Measurements from ENCODE around the gene PRKG1.

Gene PRKG1

GRCh38 chr10:51416494-51416893, 342.2 kb downstream of the PRKG1 start:
- no peaks in the 10 kb centered on the region for H3K4me1 ChIP-seq (ENCODE audit: low read length)
- no peaks in the 10 kb centered on the region for H3K36me3 ChIP-seq (replicated peaks; ENCODE audit: low read depth, low read length)
- no peaks in the 10 kb centered on the region for H3K9me3 ChIP-seq (ENCODE audit: insufficient read depth, low read length)
- H4K20me1 ChIP-seq (ENCODE audit: insufficient read depth, low read length) = no peaks in the 10 kb centered on the region
- TF ChIP-seq EZH2phosphoT487 (IDR thresholded peaks at IDR 0.05; ENCODE audit: low read depth) = no peak
- no peaks in the 10 kb centered on the region for H3K27me3 ChIP-seq (ENCODE audit: low read depth, low read length)
- H2AFZ ChIP-seq (ENCODE audit: low read depth, low read length) = no peak overlapping the region
- H3K79me2 ChIP-seq (ENCODE audit: low read length) = no peaks in the 10 kb centered on the region
- no peak overlapping the region for H3K9ac ChIP-seq (ENCODE audit: low read length)
- H3K27ac ChIP-seq (ENCODE audit: low read length) = no peak overlapping the region
- no peak overlapping the region for H3K4me2 ChIP-seq (ENCODE audit: low read length)
- H3K4me3 ChIP-seq (ENCODE audit: low read length) = no peak overlapping the region

- Histone ChIP-seq H3K36me3 (replicated peaks; ENCODE audit: low read depth, low read length) (no peaks in the 10 kb centered on the region), H3K9ac (ENCODE audit: low read length) (no peak overlapping the region), H2AFZ (ENCODE audit: low read depth, low read length) (no peak overlapping the region), H3K27ac (ENCODE audit: low read length) (no peak overlapping the region), H3K4me3 (ENCODE audit: low read length) (no peak overlapping the region), H3K4me2 (ENCODE audit: low read length) (no peak overlapping the region), H3K27me3 (ENCODE audit: low read depth, low read length) (no peaks in the 10 kb centered on the region), H3K9me3 (ENCODE audit: insufficient read depth, low read length) (no peaks in the 10 kb centered on the region), H3K79me2 (ENCODE audit: low read length) (no peaks in the 10 kb centered on the region), H4K20me1 (ENCODE audit: insufficient read depth, low read length) (no peaks in the 10 kb centered on the region), H3K4me1 (ENCODE audit: low read length) (no peaks in the 10 kb centered on the region)
- no peak for TF ChIP-seq EZH2phosphoT487 (IDR thresholded peaks at IDR 0.05; ENCODE audit: low read depth)
- TF ChIP-seq CTCF (IDR thresholded peaks at IDR 0.05; ENCODE audit: low read depth, low read length) = no peak
These were observed 345.2 kb downstream of the PRKG1 start for GRCh38 chr10:51419196-51420093.

GRCh38 chr10:51421853-51422252, 347.6 kb downstream of the PRKG1 start:
- H3K9ac ChIP-seq (ENCODE audit: low read length) = no peak overlapping the region
- no peaks in the 10 kb centered on the region for H3K9me3 ChIP-seq (ENCODE audit: insufficient read depth, low read length)
- H3K79me2 ChIP-seq (ENCODE audit: low read length) = no peaks in the 10 kb centered on the region
- no peaks in the 10 kb centered on the region for H3K27me3 ChIP-seq (ENCODE audit: low read depth, low read length)
- peak overlapping the region; percentile 95; the same call in 1 of the 2 replicates for H2AFZ ChIP-seq (ENCODE audit: low read depth, low read length)
- no peak overlapping the region for H3K27ac ChIP-seq (ENCODE audit: low read length)
- no peak overlapping the region for H3K4me3 ChIP-seq (ENCODE audit: low read length)
- TF ChIP-seq EZH2phosphoT487 (IDR thresholded peaks at IDR 0.05; ENCODE audit: low read depth) (no peak), CTCF (IDR thresholded peaks at IDR 0.05; ENCODE audit: low read depth, low read length) (no peak)
- H3K36me3 ChIP-seq (replicated peaks; ENCODE audit: low read depth, low read length) = no peaks in the 10 kb centered on the region
- no peak overlapping the region for H3K4me2 ChIP-seq (ENCODE audit: low read length)
- H4K20me1 ChIP-seq (ENCODE audit: insufficient read depth, low read length) = no peaks in the 10 kb centered on the region
- no peaks in the 10 kb centered on the region for H3K4me1 ChIP-seq (ENCODE audit: low read length)

- Histone ChIP-seq H3K4me3 (ENCODE audit: low read length) (0 out of 2 replicates have a peak overlapping the region, but pooled peaks have one; percentile 40), H3K79me2 (ENCODE audit: low read length) (no peaks in the 10 kb centered on the region), H3K9me3 (ENCODE audit: insufficient read depth, low read length) (no peaks in the 10 kb centered on the region), H3K4me2 (ENCODE audit: low read length) (peak overlapping the region; percentile 66), H3K27me3 (ENCODE audit: low read depth, low read length) (no peaks in the 10 kb centered on the region), H3K36me3 (replicated peaks; ENCODE audit: low read depth, low read length) (no peaks in the 10 kb centered on the region), H3K4me1 (ENCODE audit: low read length) (no peaks in the 10 kb centered on the region), H2AFZ (ENCODE audit: low read depth, low read length) (peak overlapping the region; percentile 95), H3K27ac (ENCODE audit: low read length) (no peak overlapping the region), H4K20me1 (ENCODE audit: insufficient read depth, low read length) (no peaks in the 10 kb centered on the region), H3K9ac (ENCODE audit: low read length) (no peak overlapping the region)
- no peak for TF ChIP-seq EZH2phosphoT487 (IDR thresholded peaks at IDR 0.05; ENCODE audit: low read depth)
- TF ChIP-seq CTCF (IDR thresholded peaks at IDR 0.05; ENCODE audit: low read depth, low read length) = peak; percentile 76
These were observed 348.2 kb downstream of the PRKG1 start for GRCh38 chr10:51422311-51423120.

Data from OCI-LY3 (cell line).